ENCODE results near the gene ITPR1. TPM values are rescaled to one million over a fixed set of nuclear protein-coding genes. Genes with fewer than 3 reads are reported as not detected.
A peak's percentile ranks its signal among the peaks of the same experiment; 100 is the strongest.

ITPR1 gene
- polyA plus RNA-seq, 2 of the 4 experiments (the other 2 are of a cell fraction), result 2.8 to 9.6 TPM

DNA sequence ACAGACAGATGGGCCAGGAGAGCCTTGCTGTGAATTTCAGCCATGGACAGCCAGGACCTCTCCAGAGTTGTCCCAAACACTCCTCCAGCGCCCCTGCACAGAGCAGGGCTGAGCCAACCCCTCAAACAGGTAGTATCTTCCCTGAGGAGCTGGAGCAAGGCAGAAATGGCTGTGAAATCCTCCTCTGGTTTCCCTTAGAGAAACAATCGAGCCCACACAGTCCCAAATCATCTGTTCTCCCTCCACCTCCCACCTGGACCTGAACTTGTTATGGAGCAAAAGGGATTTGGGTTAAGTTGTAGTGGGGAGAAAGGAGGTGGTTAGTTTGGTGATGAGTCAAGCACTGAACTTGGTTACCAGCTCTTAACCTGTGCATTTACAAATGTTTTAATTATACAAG lies 280.4 kb downstream of the ITPR1 start:
- ChIA-PET POLR2A (no interaction called here), CTCF (no interaction called here)
- 23% methylated on average over 2 of the region's 2 CpGs for WGBS (ENCODE audit: missing lambda C conversion rate)
- H3K4me1 ChIP-seq, result peaks cover 23% of the 10 kb centered on the region
- FAIRE-seq (no peak), DNase-seq (ENCODE audit: low read depth in 1 of 2, low spot score in 1 of 2) (no peak), ATAC-seq (no peak)
- no peak overlapping the region for H3K4me3 ChIP-seq
- no peaks in the 10 kb centered on the region for H3K9me3 ChIP-seq
- TF ChIP-seq NPAS2 (CRISPR knock-in tag; IDR thresholded peaks at IDR 0.05; ENCODE audit: borderline replicate concordance) (no peak), MYC (IDR thresholded peaks at IDR 0.05; ENCODE audit: borderline replicate concordance, low read length) (no peak), TFCP2L1 (CRISPR knock-in tag; IDR thresholded peaks at IDR 0.05) (no peak), PBX3 (IDR thresholded peaks at IDR 0.05) (no peak), HEYL (CRISPR knock-in tag; IDR thresholded peaks at IDR 0.05) (no peak), RCOR1 (IDR thresholded peaks at IDR 0.05; ENCODE audit: low read depth, low read length) (no peak), ESRRA (IDR thresholded peaks at IDR 0.05; ENCODE audit: borderline replicate concordance, low read length) (no peak), GATA3 (IDR thresholded peaks at IDR 0.05; ENCODE audit: borderline replicate concordance) (no peak), BHLHE40 (IDR thresholded peaks at IDR 0.05; ENCODE audit: low read depth, low read length) (no peak), CBX8 (IDR thresholded peaks at IDR 0.05) (no peak)
- TF ChIP-seq, protein P1, sequence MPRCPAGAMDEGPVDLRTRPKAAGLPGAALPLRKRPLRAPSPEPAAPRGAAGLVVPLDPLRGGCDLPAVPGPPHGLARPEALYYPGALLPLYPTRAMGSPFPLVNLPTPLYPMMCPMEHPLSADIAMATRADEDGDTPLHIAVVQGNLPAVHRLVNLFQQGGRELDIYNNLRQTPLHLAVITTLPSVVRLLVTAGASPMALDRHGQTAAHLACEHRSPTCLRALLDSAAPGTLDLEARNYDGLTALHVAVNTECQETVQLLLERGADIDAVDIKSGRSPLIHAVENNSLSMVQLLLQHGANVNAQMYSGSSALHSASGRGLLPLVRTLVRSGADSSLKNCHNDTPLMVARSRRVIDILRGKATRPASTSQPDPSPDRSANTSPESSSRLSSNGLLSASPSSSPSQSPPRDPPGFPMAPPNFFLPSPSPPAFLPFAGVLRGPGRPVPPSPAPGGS (IDR thresholded peaks at IDR 0.05), result no peak
- no peak overlapping the region for H3K4me2 ChIP-seq
- H3K27ac ChIP-seq, result peak overlapping the region in 1 of 2 experiments; percentile 38; a peak in 1 of 6 replicates

DNA sequence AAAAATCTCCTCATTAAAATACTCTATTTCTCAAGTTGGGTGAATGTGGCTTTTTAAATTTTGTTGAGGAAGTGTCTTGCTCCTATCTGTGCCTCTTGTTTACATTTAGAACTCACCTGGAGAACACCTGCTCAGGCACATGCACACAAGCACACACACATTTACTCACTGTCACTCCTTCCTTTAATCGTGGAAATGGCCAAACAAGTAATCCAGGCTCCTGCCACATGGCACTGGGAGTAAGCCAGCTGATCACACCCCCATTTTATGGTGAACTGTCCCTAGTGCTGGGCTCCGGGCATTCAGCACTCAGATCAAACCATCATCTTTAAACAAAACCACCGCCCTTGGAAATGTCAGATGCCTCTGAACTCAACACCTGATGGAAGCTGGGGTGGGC lies 281.4 kb downstream of the ITPR1 start:
- TF ChIP-seq, protein P2, sequence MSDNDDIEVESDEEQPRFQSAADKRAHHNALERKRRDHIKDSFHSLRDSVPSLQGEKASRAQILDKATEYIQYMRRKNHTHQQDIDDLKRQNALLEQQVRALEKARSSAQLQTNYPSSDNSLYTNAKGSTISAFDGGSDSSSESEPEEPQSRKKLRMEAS (IDR thresholded peaks at IDR 0.05), result no peak
- TF ChIP-seq HMGXB4 (CRISPR knock-in tag; IDR thresholded peaks at IDR 0.05; ENCODE audit: borderline replicate concordance), result no peak
- no peak for TF ChIP-seq RNF2 (IDR thresholded peaks at IDR 0.05; ENCODE audit: borderline replicate concordance, low read depth)
- no peak for TF ChIP-seq NPAS2 (CRISPR knock-in tag; IDR thresholded peaks at IDR 0.05; ENCODE audit: borderline replicate concordance)
- TF ChIP-seq, protein P3, sequence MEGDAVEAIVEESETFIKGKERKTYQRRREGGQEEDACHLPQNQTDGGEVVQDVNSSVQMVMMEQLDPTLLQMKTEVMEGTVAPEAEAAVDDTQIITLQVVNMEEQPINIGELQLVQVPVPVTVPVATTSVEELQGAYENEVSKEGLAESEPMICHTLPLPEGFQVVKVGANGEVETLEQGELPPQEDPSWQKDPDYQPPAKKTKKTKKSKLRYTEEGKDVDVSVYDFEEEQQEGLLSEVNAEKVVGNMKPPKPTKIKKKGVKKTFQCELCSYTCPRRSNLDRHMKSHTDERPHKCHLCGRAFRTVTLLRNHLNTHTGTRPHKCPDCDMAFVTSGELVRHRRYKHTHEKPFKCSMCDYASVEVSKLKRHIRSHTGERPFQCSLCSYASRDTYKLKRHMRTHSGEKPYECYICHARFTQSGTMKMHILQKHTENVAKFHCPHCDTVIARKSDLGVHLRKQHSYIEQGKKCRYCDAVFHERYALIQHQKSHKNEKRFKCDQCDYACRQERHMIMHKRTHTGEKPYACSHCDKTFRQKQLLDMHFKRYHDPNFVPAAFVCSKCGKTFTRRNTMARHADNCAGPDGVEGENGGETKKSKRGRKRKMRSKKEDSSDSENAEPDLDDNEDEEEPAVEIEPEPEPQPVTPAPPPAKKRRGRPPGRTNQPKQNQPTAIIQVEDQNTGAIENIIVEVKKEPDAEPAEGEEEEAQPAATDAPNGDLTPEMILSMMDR (IDR thresholded peaks at IDR 0.05), result no peak
- TF ChIP-seq RCOR1 (IDR thresholded peaks at IDR 0.05; ENCODE audit: low read depth, low read length), result no peak
- TF ChIP-seq HOXB13 (CRISPR knock-in tag; IDR thresholded peaks at IDR 0.05; ENCODE audit: low read depth), result no peak
- TF ChIP-seq, protein P4, sequence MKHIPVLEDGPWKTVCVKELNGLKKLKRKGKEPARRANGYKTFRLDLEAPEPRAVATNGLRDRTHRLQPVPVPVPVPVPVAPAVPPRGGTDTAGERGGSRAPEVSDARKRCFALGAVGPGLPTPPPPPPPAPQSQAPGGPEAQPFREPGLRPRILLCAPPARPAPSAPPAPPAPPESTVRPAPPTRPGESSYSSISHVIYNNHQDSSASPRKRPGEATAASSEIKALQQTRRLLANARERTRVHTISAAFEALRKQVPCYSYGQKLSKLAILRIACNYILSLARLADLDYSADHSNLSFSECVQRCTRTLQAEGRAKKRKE (CRISPR knock-in tag; IDR thresholded peaks at IDR 0.05; ENCODE audit: low read depth), result no peak
- TF ChIP-seq TFCP2L1 (CRISPR knock-in tag; IDR thresholded peaks at IDR 0.05), result no peak
- FAIRE-seq (no peak), DNase-seq (ENCODE audit: low read depth in 1 of 2, low spot score in 1 of 2) (no peak), ATAC-seq (no peak)
- H3K4me1 ChIP-seq, result peaks cover 23% of the 10 kb centered on the region
- no peak overlapping the region for H3K27ac ChIP-seq
- POLR2A ChIA-PET, result no interaction called here
- H3K4me2 ChIP-seq, result no peak overlapping the region
- CTCF ChIA-PET, result no interaction called here
- 86% methylated on average over 3 of the region's 3 CpGs for WGBS (ENCODE audit: missing lambda C conversion rate)
- H3K9me3 ChIP-seq, result no peaks in the 10 kb centered on the region
- no peak overlapping the region for H3K4me3 ChIP-seq
